Tibial artery (tissue), 4 donors: ENCODE data around the gene KAT8.

Source experiments
- DNase-seq, 2 donors: peaks; one replicate each; pipeline ENCODE4 v3.0.0-alpha.2; 2019
- H3K27ac ChIP-seq, 2 donors: fragments of 200-600 bp; sonication (generic) in 1 of 2; 1 replicate in 1 of 2; 2 replicates in 1 of 2; pipeline ENCODE4 v1.5.1; 2018 to 2019; ENCODE audit warnings: mild to moderate bottlenecking in 1 of 2
- H3K27me3 ChIP-seq, 2 donors: fragments of 200-600 bp; sonication (generic) in 1 of 2; one replicate each; pipeline versions ENCODE4 v1.5.1 to v1.6.0; 2016 to 2019
- H3K36me3 ChIP-seq, 3 donors: fragments of 200-600 bp; sonication (generic) in 2 of 3; one replicate each; pipeline ENCODE4 v1.5.1; 2016 to 2019; ENCODE audit warnings: mild to moderate bottlenecking in 2 of 3
- H3K4me1 ChIP-seq, 4 donors: fragments of 200-600 bp; sonication (generic) in 2 of 4; 1 replicate in 3 of 4; 2 replicates in 1 of 4; pipeline ENCODE4 v1.5.1; 2016 to 2019
- H3K4me3 ChIP-seq, 2 donors: fragments of 200-600 bp; sonication (generic) in 1 of 2; 1 replicate in 1 of 2; 2 replicates in 1 of 2; pipeline ENCODE4 v1.5.1; 2018 to 2019; ENCODE audit warnings: mild to moderate bottlenecking in 2 of 2
- H3K9me3 ChIP-seq, 3 donors: fragments of 200-600 bp; sonication (generic) in 1 of 3; one replicate each; pipeline ENCODE4 v1.5.1; 2016 to 2019
- CTCF ChIP-seq, 2 experiments: fragments of 200-600 bp in 1 of 2; fragments of 450-650 bp in 1 of 2; IDR thresholded peaks; one replicate each; pipeline ENCODE4 v1.5.1; 2017 to 2019; ENCODE audit warnings: antibody characterized with exemption in 2 of 2, mild to moderate bottlenecking in 1 of 2, moderate library complexity in 1 of 2
- intact Hi-C: fragments of 100-400 bp; cut with DNase I; formaldehyde crosslinking; loops from one replicate; pipeline ENCODE4 v1.15.0; 2023; ENCODE audit warnings: low total_unique reads

KAT8 gene

GRCh38 chr16:31117384-31118222 lies at the start of gene KAT8:
Gene KAT8, plus strand, starts transcription at chr16:31117664. Its CDS starts 18 bp downstream, at chr16:31117682.
- peak within 1 kb of the TSS; percentile 75 to 84 for H3K4me3 ChIP-seq
- TF ChIP-seq CTCF (IDR thresholded peaks at IDR 0.05), result no peak
- H3K27me3 ChIP-seq, result no peaks in the 10 kb centered on the region
- intact Hi-C loops, result no loop called here
- peaks cover 0 to 32% (median 15%) of the 10 kb centered on the region in 4 donors for H3K4me1 ChIP-seq
- H3K9me3 ChIP-seq, result no peaks in the 10 kb centered on the region
- H3K36me3 ChIP-seq, result peaks cover 27 to 43% (median 29%) of the 10 kb centered on the region in 3 donors
- peak; percentile 98 to 99 for DNase-seq
- H3K27ac ChIP-seq, result peak within 1 kb of the TSS; percentile 92 to 96

- H3K4me1 ChIP-seq, result peaks cover 0 to 32% (median 23%) of the 10 kb centered on the region in 4 donors
- TF ChIP-seq CTCF (IDR thresholded peaks at IDR 0.05), result no peak
- no peak for DNase-seq
- intact Hi-C loops, result loop anchor here (5.0 to 10.0 kb wide), 2 partner anchors 85 to 373 kb away; partner anchors contain the start of genes HSD3B7 and ZNF843
- H3K27ac ChIP-seq, result peak overlapping the region in 1 of 2 donors; percentile 95
- H3K36me3 ChIP-seq, result peaks cover under 1 to 8% (median 8%) of the 10 kb centered on the region in 3 donors
- H3K4me3 ChIP-seq, result no peak overlapping the region
- H3K27me3 ChIP-seq, result no peaks in the 10 kb centered on the region
- H3K9me3 ChIP-seq, result no peaks in the 10 kb centered on the region
Measured at GRCh38 chr16:31071861-31072260, 45.6 kb upstream of the KAT8 start.

- peak overlapping the region; percentile 89 to 95 for H3K27ac ChIP-seq
- no peaks in the 10 kb centered on the region for H3K9me3 ChIP-seq
- peaks cover 0 to 32% (median 23%) of the 10 kb centered on the region in 4 donors for H3K4me1 ChIP-seq
- peaks cover 8 to 16% (median 16%) of the 10 kb centered on the region in 3 donors for H3K36me3 ChIP-seq
- no peaks in the 10 kb centered on the region for H3K27me3 ChIP-seq
- no peak for DNase-seq
- TF ChIP-seq CTCF (IDR thresholded peaks at IDR 0.05), result no peak
- intact Hi-C loops, result loop anchor here (5.0 to 10.0 kb wide), 2 partner anchors 85 to 372 kb away; partner anchors contain the start of genes HSD3B7 and ZNF843
- H3K4me3 ChIP-seq, result peak overlapping the region; percentile 90 to 91
Measured at GRCh38 chr16:31072540-31073141, 44.8 kb upstream of the KAT8 start.

- H3K4me3 ChIP-seq, result peak overlapping the region; percentile 90 to 91
- no peaks in the 10 kb centered on the region for H3K9me3 ChIP-seq
- peaks cover 0 to 32% (median 23%) of the 10 kb centered on the region in 4 donors for H3K4me1 ChIP-seq
- intact Hi-C loops, result loop anchor here (5.0 to 10.0 kb wide), 2 partner anchors 86 to 371 kb away; partner anchors contain the start of genes HSD3B7 and ZNF843
- H3K36me3 ChIP-seq, result peaks cover 15 to 23% (median 23%) of the 10 kb centered on the region in 3 donors
- no peak for TF ChIP-seq CTCF (IDR thresholded peaks at IDR 0.05)
- H3K27me3 ChIP-seq, result no peaks in the 10 kb centered on the region
- DNase-seq, result peak; percentile 91 to 94
- peak overlapping the region; percentile 89 to 95 for H3K27ac ChIP-seq
Measured at GRCh38 chr16:31073142-31073969, 44.1 kb upstream of the KAT8 start.
